Measurements from ENCODE around the gene SLC43A2. TPM values are rescaled to one million over a fixed set of nuclear protein-coding genes. Genes with fewer than 3 reads are reported as not detected.
"Not testable (repeated sequence)": the region's sequence is repeated elsewhere in the genome, so short reads cannot be mapped to it uniquely, and the experiment has no call there.

The SLC43A2 gene
- total and polyA plus RNA-seq, 4 donors = 17.2 to 42.8 (median 29.8) TPM

GRCh38 chr17:1568950-1569810 is 59.5 kb downstream of the SLC43A2 start:
- Histone ChIP-seq H3K27me3 (ENCODE audit: control insufficient read depth, insufficient read depth, low read length) (no peaks in the 10 kb centered on the region), H3K36me3 (ENCODE audit: control insufficient read depth, insufficient read depth, low read length) (peaks cover 16% of the 10 kb centered on the region), H3K4me3 (ENCODE audit: low read depth, low read length) (no peak overlapping the region), H3K27ac (ENCODE audit: low read depth, low read length) (no peak overlapping the region), H3K9me3 (ENCODE audit: control insufficient read depth, insufficient read depth, low read length) (no peaks in the 10 kb centered on the region), H3K4me1 (ENCODE audit: control insufficient read depth, insufficient read depth, low read length) (peaks cover 18% of the 10 kb centered on the region)
- 65% methylated on average over 22 of the region's 27 CpGs for WGBS (ENCODE audit: insufficient coverage)
- no peak for DNase-seq (ENCODE audit: low read depth in 4 of 6, low spot score in 6 of 6)

- H3K4me1 ChIP-seq (ENCODE audit: control insufficient read depth, insufficient read depth, low read length) = peaks cover 17% of the 10 kb centered on the region
- no peak overlapping the region for H3K27ac ChIP-seq (ENCODE audit: low read depth, low read length)
- no peak for DNase-seq (ENCODE audit: low read depth in 4 of 6, low spot score in 6 of 6)
- H3K36me3 ChIP-seq (ENCODE audit: control insufficient read depth, insufficient read depth, low read length) = no peaks in the 10 kb centered on the region
- WGBS (ENCODE audit: insufficient coverage) = 73% methylated on average over 12 of the region's 14 CpGs
- H3K27me3 ChIP-seq (ENCODE audit: control insufficient read depth, insufficient read depth, low read length) = no peaks in the 10 kb centered on the region
- H3K9me3 ChIP-seq (ENCODE audit: control insufficient read depth, insufficient read depth, low read length) = no peaks in the 10 kb centered on the region
- no peak overlapping the region for H3K4me3 ChIP-seq (ENCODE audit: low read depth, low read length)
Measured at GRCh38 chr17:1566505-1567199, 62.0 kb downstream of the SLC43A2 start.

DNA sequence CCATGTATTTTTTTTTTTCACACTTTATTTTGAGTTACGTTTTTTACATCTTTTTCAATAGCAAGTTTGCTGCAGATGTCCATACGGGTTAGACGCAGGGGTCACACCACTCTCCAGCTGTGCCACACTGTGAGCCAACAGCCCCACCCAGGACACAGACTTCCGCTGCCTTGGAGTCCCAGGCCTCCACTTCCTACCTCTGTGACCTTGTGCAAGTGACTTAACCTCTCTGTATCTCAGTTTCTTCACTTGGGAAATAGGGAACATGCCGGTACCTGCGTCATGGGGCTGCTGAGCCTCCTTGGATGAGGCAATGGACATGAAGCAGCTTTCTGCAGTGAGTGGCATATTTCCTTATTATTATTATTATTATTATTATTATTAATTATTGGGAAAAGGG is 62.8 kb downstream of the SLC43A2 start:
- H3K4me3 ChIP-seq (ENCODE audit: low read depth, low read length) = no peak overlapping the region
- H3K9me3 ChIP-seq (ENCODE audit: control insufficient read depth, insufficient read depth, low read length) = no peaks in the 10 kb centered on the region
- no peaks in the 10 kb centered on the region for H3K36me3 ChIP-seq (ENCODE audit: control insufficient read depth, insufficient read depth, low read length)
- no peaks in the 10 kb centered on the region for H3K27me3 ChIP-seq (ENCODE audit: control insufficient read depth, insufficient read depth, low read length)
- peaks cover 19% of the 10 kb centered on the region for H3K4me1 ChIP-seq (ENCODE audit: control insufficient read depth, insufficient read depth, low read length)
- DNase-seq (ENCODE audit: low read depth in 4 of 6, low spot score in 6 of 6) = no peak
- no peak overlapping the region for H3K27ac ChIP-seq (ENCODE audit: low read depth, low read length)
- 56% methylated on average over 3 of the region's 6 CpGs for WGBS (ENCODE audit: insufficient coverage)

DNA sequence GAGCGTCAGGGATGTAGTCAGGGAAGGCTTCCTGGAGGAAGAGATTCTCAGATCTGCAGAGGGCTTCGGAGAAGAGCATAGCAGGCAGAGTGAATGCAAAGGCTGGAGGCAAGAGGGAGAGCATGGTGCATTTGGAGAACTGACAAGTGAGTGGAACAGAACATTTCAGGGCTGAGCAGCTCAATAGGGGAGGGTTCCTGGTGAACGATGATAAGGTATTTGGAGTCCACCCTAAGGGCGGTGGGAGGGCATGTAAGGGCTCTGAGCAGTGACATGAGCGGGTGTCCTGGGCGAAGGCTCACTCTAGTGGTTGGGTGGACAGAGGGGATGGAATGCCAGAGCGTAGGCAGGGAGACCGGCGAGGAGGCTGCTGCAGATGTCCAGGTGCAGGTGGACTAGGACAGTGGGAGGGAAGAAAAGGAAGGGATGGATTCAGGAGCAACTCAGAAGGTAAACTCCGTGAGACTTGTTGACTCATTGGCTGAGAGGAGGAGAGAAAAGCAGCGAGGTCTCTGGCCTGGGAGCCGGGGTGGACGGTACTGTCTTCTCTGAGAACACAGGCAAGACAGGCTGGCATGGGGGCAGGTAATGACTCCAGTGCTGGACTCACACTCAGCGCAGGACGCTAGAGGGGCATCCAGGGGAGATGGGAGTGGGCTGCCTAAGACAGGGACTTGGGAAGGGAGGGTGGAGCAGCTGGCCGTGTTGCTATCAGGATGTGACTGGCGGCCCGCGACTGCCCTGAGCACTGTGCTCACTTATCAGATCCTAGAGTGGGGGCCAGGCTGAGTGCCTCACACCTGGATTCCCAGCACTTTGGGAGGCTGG is 64.6 kb downstream of the SLC43A2 start:
- no peak overlapping the region for H3K27ac ChIP-seq (ENCODE audit: low read depth, low read length)
- peaks cover 3% of the 10 kb centered on the region for H3K36me3 ChIP-seq (ENCODE audit: control insufficient read depth, insufficient read depth, low read length)
- 76% methylated on average over 15 of the region's 19 CpGs for WGBS (ENCODE audit: insufficient coverage)
- DNase-seq (ENCODE audit: low read depth in 4 of 6, low spot score in 6 of 6) = no peak
- H3K4me3 ChIP-seq (ENCODE audit: low read depth, low read length) = no peak overlapping the region
- H3K4me1 ChIP-seq (ENCODE audit: control insufficient read depth, insufficient read depth, low read length) = peaks cover 34% of the 10 kb centered on the region
- no peaks in the 10 kb centered on the region for H3K27me3 ChIP-seq (ENCODE audit: control insufficient read depth, insufficient read depth, low read length)
- H3K9me3 ChIP-seq (ENCODE audit: control insufficient read depth, insufficient read depth, low read length) = no peaks in the 10 kb centered on the region

DNA sequence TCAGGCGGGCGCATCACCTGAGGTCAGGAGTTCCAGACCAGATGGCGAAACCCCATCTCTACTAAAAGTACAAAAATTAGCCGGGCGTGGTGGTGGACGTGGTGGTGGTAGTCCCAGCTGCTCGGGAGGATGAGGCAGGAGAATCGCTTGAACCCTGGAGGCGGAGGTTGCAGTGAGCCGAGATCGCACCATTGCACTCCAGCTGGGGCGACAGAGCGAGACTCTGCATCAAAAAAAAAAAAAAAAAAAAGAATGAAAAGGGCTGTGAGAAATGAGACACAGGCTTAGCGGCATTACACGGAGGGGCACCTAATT is 65.2 kb downstream of the SLC43A2 start:
- Histone ChIP-seq H3K4me1 (ENCODE audit: control insufficient read depth, insufficient read depth, low read length) (peaks cover 38% of the 10 kb centered on the region), H3K4me3 (ENCODE audit: low read depth, low read length) (peak overlapping the region; percentile 47)
- H3K27ac ChIP-seq (ENCODE audit: low read depth, low read length); H3K9me3 ChIP-seq (ENCODE audit: control insufficient read depth, insufficient read depth, low read length); H3K36me3 ChIP-seq (ENCODE audit: control insufficient read depth, insufficient read depth, low read length); H3K27me3 ChIP-seq (ENCODE audit: control insufficient read depth, insufficient read depth, low read length); DNase-seq (ENCODE audit: low read depth in 4 of 6, low spot score in 6 of 6): not testable (repeated sequence)
- WGBS (ENCODE audit: insufficient coverage) = 81% methylated on average over 12 of the region's 15 CpGs

DNA sequence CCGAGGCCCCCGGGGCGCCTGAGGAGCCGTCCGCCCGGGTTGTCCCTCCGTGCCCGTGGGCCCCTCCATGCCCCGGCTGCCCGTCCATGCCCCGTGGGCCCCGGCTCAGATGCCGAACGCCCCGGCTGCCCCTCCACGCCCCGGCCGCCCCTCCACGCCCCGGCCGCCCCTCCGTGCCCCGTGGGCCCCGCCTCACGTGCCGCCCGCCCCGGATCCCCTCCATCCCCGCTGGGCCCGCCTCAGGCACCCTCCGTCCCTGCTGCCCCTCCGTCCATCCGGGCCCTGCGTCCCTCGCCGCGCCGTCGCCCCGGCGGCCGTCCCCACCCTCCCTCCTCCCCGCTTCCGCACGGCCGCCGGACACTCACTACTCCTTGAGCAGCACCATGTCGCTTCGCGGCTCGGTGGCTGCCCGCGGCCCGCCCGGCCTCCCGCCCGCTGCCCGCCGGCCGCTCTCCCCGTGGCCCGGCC is 66.4 kb downstream of the SLC43A2 start:
- peaks cover 47% of the 10 kb centered on the region for H3K4me1 ChIP-seq (ENCODE audit: control insufficient read depth, insufficient read depth, low read length)
- under 1% methylated on average over 43 of the region's 62 CpGs for WGBS (ENCODE audit: insufficient coverage)
- peak overlapping the region; percentile 57 for H3K4me3 ChIP-seq (ENCODE audit: low read depth, low read length)
- no peaks in the 10 kb centered on the region for H3K27me3 ChIP-seq (ENCODE audit: control insufficient read depth, insufficient read depth, low read length)
- no peak for DNase-seq (ENCODE audit: low read depth in 4 of 6, low spot score in 6 of 6)
- H3K27ac ChIP-seq (ENCODE audit: low read depth, low read length) = no peak overlapping the region
- no peaks in the 10 kb centered on the region for H3K9me3 ChIP-seq (ENCODE audit: control insufficient read depth, insufficient read depth, low read length)
- peaks cover 11% of the 10 kb centered on the region for H3K36me3 ChIP-seq (ENCODE audit: control insufficient read depth, insufficient read depth, low read length)

- H3K27ac ChIP-seq (ENCODE audit: low read depth, low read length) = peak overlapping the region; percentile 42
Measured at GRCh38 chr17:1561420-1562175, 67.0 kb downstream of the SLC43A2 start.

GRCh38 chr17:1560858-1561355 is 67.7 kb downstream of the SLC43A2 start:
- peak overlapping the region; percentile 88 for H3K27ac ChIP-seq (ENCODE audit: low read depth, low read length)
- H3K4me3 ChIP-seq (ENCODE audit: low read depth, low read length) = peak overlapping the region; percentile 57

More at GRCh38 chr17:1561420-1562175, 67.0 kb downstream of the SLC43A2 start:
- peaks cover 16% of the 10 kb centered on the region for H3K36me3 ChIP-seq (ENCODE audit: control insufficient read depth, insufficient read depth, low read length)
- peak overlapping the region; percentile 57 for H3K4me3 ChIP-seq (ENCODE audit: low read depth, low read length)
- peak in 1 of 6 donors; percentile 45 for DNase-seq (ENCODE audit: low read depth in 4 of 6, low spot score in 6 of 6)
- H3K4me1 ChIP-seq (ENCODE audit: control insufficient read depth, insufficient read depth, low read length) = peaks cover 53% of the 10 kb centered on the region
- H3K27me3 ChIP-seq (ENCODE audit: control insufficient read depth, insufficient read depth, low read length) = no peaks in the 10 kb centered on the region
- WGBS (ENCODE audit: insufficient coverage) = 5% methylated on average over 47 of the region's 47 CpGs
- H3K9me3 ChIP-seq (ENCODE audit: control insufficient read depth, insufficient read depth, low read length) = no peaks in the 10 kb centered on the region

More at GRCh38 chr17:1560858-1561355, 67.7 kb downstream of the SLC43A2 start:
- Histone ChIP-seq H3K36me3 (ENCODE audit: control insufficient read depth, insufficient read depth, low read length) (peaks cover 21% of the 10 kb centered on the region), H3K9me3 (ENCODE audit: control insufficient read depth, insufficient read depth, low read length) (no peaks in the 10 kb centered on the region), H3K4me1 (ENCODE audit: control insufficient read depth, insufficient read depth, low read length) (peaks cover 58% of the 10 kb centered on the region), H3K27me3 (ENCODE audit: control insufficient read depth, insufficient read depth, low read length) (no peaks in the 10 kb centered on the region)
- 68% methylated on average over 5 of the region's 7 CpGs for WGBS (ENCODE audit: insufficient coverage)
- no peak for DNase-seq (ENCODE audit: low read depth in 4 of 6, low spot score in 6 of 6)
